H9 (cell line): ENCODE measurements around the gene ARHGAP22. TPM values are rescaled to one million over a fixed set of nuclear protein-coding genes. Genes with fewer than 3 reads are reported as not detected.

ENCODE experiments used
- DNase-seq: peaks from one replicate; pipeline ENCODE4 v3.0.0-alpha.2; 2017
- H2AFZ ChIP-seq: one replicate; pipeline ENCODE4 v1.6.1; 2013; ENCODE audit warnings: mild to moderate bottlenecking, low read length, control low read depth, moderate library complexity
- H2AK5ac ChIP-seq: 2 replicates; pipeline ENCODE4 v1.6.1; 2013; ENCODE audit warnings: low read length, control low read depth, mixed read lengths; ENCODE audit not compliant: insufficient read length
- H2BK120ac ChIP-seq: one replicate; pipeline ENCODE4 v1.6.1; 2013; ENCODE audit warnings: low read depth, mild to moderate bottlenecking, low read length, control low read depth, inconsistent platforms; ENCODE audit not compliant: poor library complexity, severe bottlenecking
- H2BK12ac ChIP-seq: 2 replicates; pipeline ENCODE4 v1.6.1; 2013; ENCODE audit warnings: low read length, control low read depth, mixed read lengths, low read depth; ENCODE audit not compliant: insufficient read length
- H2BK15ac ChIP-seq: 2 replicates; pipeline ENCODE4 v1.6.1; 2013; ENCODE audit warnings: low read depth, low read length, control low read depth
- H2BK20ac ChIP-seq: one replicate; pipeline ENCODE4 v1.6.1; 2013; ENCODE audit warnings: low read depth, mild to moderate bottlenecking, low read length, control low read depth, inconsistent platforms; ENCODE audit not compliant: poor library complexity, severe bottlenecking
- H2BK5ac ChIP-seq: 2 replicates; pipeline ENCODE4 v1.6.1; 2013; ENCODE audit warnings: low read length, control low read depth, mixed read lengths; ENCODE audit not compliant: insufficient read length
- H3K14ac ChIP-seq: 2 replicates; pipeline ENCODE4 v1.6.1; 2013; ENCODE audit warnings: low read length, control low read depth; ENCODE audit not compliant: insufficient read depth
- H3K18ac ChIP-seq: 2 replicates; pipeline ENCODE4 v1.6.1; 2013; ENCODE audit warnings: low read depth, mild to moderate bottlenecking, mixed read lengths, low read length, control low read depth; ENCODE audit not compliant: insufficient read length
- H3K23ac ChIP-seq: 2 replicates; pipeline ENCODE4 v1.6.1; 2013; ENCODE audit warnings: low read length, control low read depth, mixed read lengths, low read depth; ENCODE audit not compliant: insufficient read length
- H3K23me2 ChIP-seq: 2 replicates; pipeline ENCODE4 v1.6.1; 2013; ENCODE audit warnings: low read depth, mild to moderate bottlenecking, mixed read lengths, low read length, control low read depth; ENCODE audit not compliant: insufficient read length, poor library complexity, severe bottlenecking
- H3K27ac ChIP-seq: 2 replicates; pipeline ENCODE4 v1.5.1; 2013; ENCODE audit warnings: low read length, control low read depth, mixed read lengths, low read depth; ENCODE audit not compliant: insufficient read length
- H3K27me3 ChIP-seq: 2 replicates; pipeline ENCODE4 v1.6.1; 2013; ENCODE audit warnings: low read length, control low read depth, inconsistent platforms; ENCODE audit not compliant: insufficient read depth
- H3K4ac ChIP-seq: 2 replicates; pipeline ENCODE4 v1.6.1; 2013; ENCODE audit warnings: low read depth, mild to moderate bottlenecking, control low read depth, inconsistent platforms, low read length, moderate library complexity
- H3K4me1 ChIP-seq: 2 replicates; pipeline ENCODE4 v1.6.1; 2013; ENCODE audit warnings: low read length, control low read depth, inconsistent platforms; ENCODE audit not compliant: insufficient read depth
- H3K4me2 ChIP-seq: 2 replicates; pipeline ENCODE4 v1.6.1; 2013; ENCODE audit warnings: low read length, control low read depth, mixed read lengths; ENCODE audit not compliant: insufficient read length, insufficient read depth
- H3K56ac ChIP-seq: 2 replicates; pipeline ENCODE4 v1.6.1; 2013; ENCODE audit warnings: low read depth, mild to moderate bottlenecking, mixed read lengths, low read length, control low read depth; ENCODE audit not compliant: insufficient read length
- H3K79me1 ChIP-seq: 2 replicates; pipeline ENCODE4 v1.6.1; 2013; ENCODE audit warnings: low read depth, mild to moderate bottlenecking, moderate library complexity, low read length, control low read depth, inconsistent platforms; ENCODE audit not compliant: insufficient read depth, poor library complexity, severe bottlenecking
- H3K79me2 ChIP-seq: 2 replicates; pipeline ENCODE4 v1.6.1; 2013; ENCODE audit warnings: low read length, control low read depth, inconsistent platforms; ENCODE audit not compliant: insufficient read depth
- H3K9ac ChIP-seq: 2 replicates; pipeline ENCODE4 v1.6.1; 2013; ENCODE audit warnings: low read length, control low read depth, mixed read lengths; ENCODE audit not compliant: insufficient read length; ENCODE audit errors: extremely low read depth
- H3K9me3 ChIP-seq: one replicate; pipeline ENCODE4 v1.6.1; 2013; ENCODE audit warnings: low read depth, low read length, inconsistent platforms; ENCODE audit not compliant: control insufficient read depth
- H3T11ph ChIP-seq: one replicate; pipeline ENCODE4 v1.6.1; 2013; ENCODE audit warnings: mild to moderate bottlenecking, low read length, control low read depth, inconsistent platforms
- H4K20me1 ChIP-seq: one replicate; pipeline ENCODE4 v1.6.1; 2013; ENCODE audit not compliant: control insufficient read depth, insufficient read length, insufficient read depth
- H4K5ac ChIP-seq: 2 replicates; pipeline ENCODE4 v1.6.1; 2013; ENCODE audit warnings: low read depth, mild to moderate bottlenecking, mixed read lengths, low read length, control low read depth; ENCODE audit not compliant: insufficient read length
- H4K8ac ChIP-seq: replicated peaks from 2 replicates; pipeline ENCODE4 v1.6.1; 2013; ENCODE audit warnings: low read length, control low read depth, mixed read lengths, low read depth; ENCODE audit not compliant: insufficient read length
- H4K91ac ChIP-seq: 2 replicates; pipeline ENCODE4 v1.6.1; 2013; ENCODE audit warnings: low read depth, mild to moderate bottlenecking, moderate library complexity, mixed read lengths, low read length, control low read depth; ENCODE audit not compliant: insufficient read length
- H3K27ac Mint-ChIP-seq, 3 experiments: 2 replicates in 2 of 3; 3 replicates in 1 of 3; pipeline ENCODE4 v1.8.0; 2020 to 2021; ENCODE audit warnings: mixed read lengths in 3 of 3, mild to moderate bottlenecking in 1 of 3, moderate library complexity in 1 of 3
- H3K27me3 Mint-ChIP-seq: 2 replicates; pipeline ENCODE4 v1.8.0; 2021; ENCODE audit warnings: low read depth, mild to moderate bottlenecking, moderate library complexity, mixed read lengths
- H3K36me3 Mint-ChIP-seq, 3 experiments: 2 replicates in 2 of 3; 3 replicates in 1 of 3; pipeline ENCODE4 v1.8.0; 2020 to 2021; ENCODE audit warnings: low read depth in 3 of 3, mixed read lengths in 3 of 3; ENCODE audit not compliant: insufficient read depth in 1 of 3
- H3K4me1 Mint-ChIP-seq, 2 experiments: 2 replicates each; pipeline ENCODE4 v1.8.0; 2020; ENCODE audit warnings: mixed read lengths in 2 of 2
- H3K4me3 Mint-ChIP-seq, 2 experiments: 2 replicates in 1 of 2; 3 replicates in 1 of 2; pipeline ENCODE4 v1.8.0; 2020 to 2021; ENCODE audit warnings: mild to moderate bottlenecking in 2 of 2, mixed read lengths in 2 of 2, moderate library complexity in 1 of 2
- H3K9me3 Mint-ChIP-seq, 2 experiments: 2 replicates in 1 of 2; 3 replicates in 1 of 2; pipeline ENCODE4 v1.8.0; 2020; ENCODE audit warnings: mild to moderate bottlenecking in 2 of 2, mixed read lengths in 2 of 2, moderate library complexity in 1 of 2
- WGBS: extraction: QIAGEN DNeasy Blood & Tissue Kit; methylation state at CpG from one replicate; pipeline ENCODE4 v1.1.7; 2013; ENCODE audit warnings: missing lambda C conversion rate, low lambda C conversion rate, mixed read lengths; ENCODE audit not compliant: insufficient read length; ENCODE audit errors: extremely low coverage; 5-methylcytosine and 5-hydroxymethylcytosine counted together
- total RNA-seq: library from RNA; stranded (reverse); gene quantifications from 2 replicates; pipeline ENCODE4 v1.2.1, GENCODE V29; 2021
- TF ChIP-seq, protein P1 (sequence below): fragments of 200-600 bp; sonication (generic); conservative IDR thresholded peaks from 3 replicates; pipeline ENCODE4 v1.8.0; 2021; ENCODE audit warnings: antibody characterized with exemption, mild to moderate bottlenecking

Gene ARHGAP22
- total RNA-seq, 1 experiment from 2014 or later, result 7.4 TPM

DNA sequence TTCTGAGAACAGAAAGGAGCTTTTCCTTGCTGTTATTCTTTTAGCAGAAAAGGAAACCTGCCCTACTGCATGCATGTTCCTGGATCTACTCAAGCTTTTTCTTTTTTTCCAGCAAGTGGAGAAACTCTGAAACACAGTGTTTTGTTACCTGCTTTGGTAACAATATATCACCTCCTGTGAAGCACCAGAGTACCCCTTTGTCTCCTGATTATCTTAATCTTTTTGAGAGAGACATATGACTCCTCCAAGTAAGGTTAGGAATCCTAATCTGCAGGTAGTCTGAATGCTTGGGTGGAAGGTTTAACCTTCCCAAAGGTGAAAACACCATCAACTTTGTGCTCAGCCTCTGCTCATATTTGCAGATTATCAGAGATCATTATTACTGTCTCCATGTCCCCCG lies 205.3 kb downstream of the ARHGAP22 start:
- Histone ChIP-seq H3K14ac (no peak overlapping the region), H3K9ac (no peak overlapping the region), H2BK15ac (no peak overlapping the region), H3K79me2 (no peaks in the 10 kb centered on the region), H4K91ac (no peak overlapping the region), H3K4me2 (no peak overlapping the region), H3K9me3 (no peaks in the 10 kb centered on the region), H4K8ac (no peak overlapping the region), H2BK5ac (no peak overlapping the region), H3K27me3 (no peaks in the 10 kb centered on the region), H3K79me1 (no peaks in the 10 kb centered on the region), H3T11ph (no peak overlapping the region), H3K23ac (no peak overlapping the region), H3K27ac (no peak overlapping the region), H3K4me1 (peaks cover 7% of the 10 kb centered on the region; the same call in 1 of the 2 replicates), H2BK20ac (no peak overlapping the region), H3K23me2 (no peaks in the 10 kb centered on the region), H2AFZ (no peak overlapping the region), H3K56ac (no peak overlapping the region), H4K20me1 (no peaks in the 10 kb centered on the region), H3K4ac (no peak overlapping the region), H2AK5ac (no peak overlapping the region), H2BK120ac (no peak overlapping the region), H4K5ac (no peak overlapping the region), H3K18ac (no peak overlapping the region), H2BK12ac (no peak overlapping the region)
- Mint-ChIP-seq H3K4me3 (peak overlapping the region in 1 of 2 experiments; percentile 35; a peak in 2 of 5 replicates), H3K9me3 (no peaks in the 10 kb centered on the region), H3K36me3 (peaks cover 0 to under 1% (median under 1%) of the 10 kb centered on the region in 3 experiments; a peak in 3 of 7 replicates), H3K27me3 (no peaks in the 10 kb centered on the region), H3K27ac (peak overlapping the region; percentile 94 to 96 (median 95)), H3K4me1 (peaks cover 33 to 43% of the 10 kb centered on the region in 2 experiments)
- no peak for DNase-seq
- WGBS, result no CpG with 5 or more reads among the region's 1 CpG
- TF ChIP-seq, protein P1, sequence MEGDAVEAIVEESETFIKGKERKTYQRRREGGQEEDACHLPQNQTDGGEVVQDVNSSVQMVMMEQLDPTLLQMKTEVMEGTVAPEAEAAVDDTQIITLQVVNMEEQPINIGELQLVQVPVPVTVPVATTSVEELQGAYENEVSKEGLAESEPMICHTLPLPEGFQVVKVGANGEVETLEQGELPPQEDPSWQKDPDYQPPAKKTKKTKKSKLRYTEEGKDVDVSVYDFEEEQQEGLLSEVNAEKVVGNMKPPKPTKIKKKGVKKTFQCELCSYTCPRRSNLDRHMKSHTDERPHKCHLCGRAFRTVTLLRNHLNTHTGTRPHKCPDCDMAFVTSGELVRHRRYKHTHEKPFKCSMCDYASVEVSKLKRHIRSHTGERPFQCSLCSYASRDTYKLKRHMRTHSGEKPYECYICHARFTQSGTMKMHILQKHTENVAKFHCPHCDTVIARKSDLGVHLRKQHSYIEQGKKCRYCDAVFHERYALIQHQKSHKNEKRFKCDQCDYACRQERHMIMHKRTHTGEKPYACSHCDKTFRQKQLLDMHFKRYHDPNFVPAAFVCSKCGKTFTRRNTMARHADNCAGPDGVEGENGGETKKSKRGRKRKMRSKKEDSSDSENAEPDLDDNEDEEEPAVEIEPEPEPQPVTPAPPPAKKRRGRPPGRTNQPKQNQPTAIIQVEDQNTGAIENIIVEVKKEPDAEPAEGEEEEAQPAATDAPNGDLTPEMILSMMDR, result no peak
